Lower leg skin (tissue), 3 donors: ENCODE results near the gene C1orf21.

Experiments used
- POLR2A ChIP-seq, 2 donors: fragments of 450-650 bp; IDR thresholded peaks; one replicate each; pipeline ENCODE4 v1.6.1; 2016 to 2017; ENCODE audit warnings: antibody characterized with exemption in 2 of 2, mild to moderate bottlenecking in 1 of 2, moderate library complexity in 1 of 2
- TF ChIP-seq, protein P1 (sequence below), 3 donors: fragments of 450-650 bp; IDR thresholded peaks; one replicate each; pipeline ENCODE4 v1.5.1; 2016; ENCODE audit warnings: antibody characterized with exemption in 3 of 3, mild to moderate bottlenecking in 3 of 3, moderate library complexity in 2 of 3

DNA sequence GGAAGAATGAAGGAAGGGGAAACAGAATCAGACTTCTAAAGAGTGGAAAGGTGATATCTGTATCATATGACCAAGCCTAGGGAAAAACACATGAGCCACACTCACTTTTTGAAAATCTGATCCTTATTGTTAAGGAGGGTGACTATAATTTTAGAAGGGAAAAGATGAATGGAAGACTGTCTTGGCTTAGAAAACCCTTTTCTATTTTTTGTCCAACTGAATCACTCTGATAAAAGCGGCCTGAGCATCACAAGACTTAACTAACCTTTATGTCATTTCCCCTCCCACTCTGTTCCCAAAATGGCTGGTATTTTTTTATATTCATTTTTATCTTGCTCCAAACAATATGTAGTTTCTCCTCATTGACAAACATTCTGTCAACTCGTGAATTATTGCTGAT, 169.8 kb downstream of the C1orf21 start:
- TF ChIP-seq, protein P1, sequence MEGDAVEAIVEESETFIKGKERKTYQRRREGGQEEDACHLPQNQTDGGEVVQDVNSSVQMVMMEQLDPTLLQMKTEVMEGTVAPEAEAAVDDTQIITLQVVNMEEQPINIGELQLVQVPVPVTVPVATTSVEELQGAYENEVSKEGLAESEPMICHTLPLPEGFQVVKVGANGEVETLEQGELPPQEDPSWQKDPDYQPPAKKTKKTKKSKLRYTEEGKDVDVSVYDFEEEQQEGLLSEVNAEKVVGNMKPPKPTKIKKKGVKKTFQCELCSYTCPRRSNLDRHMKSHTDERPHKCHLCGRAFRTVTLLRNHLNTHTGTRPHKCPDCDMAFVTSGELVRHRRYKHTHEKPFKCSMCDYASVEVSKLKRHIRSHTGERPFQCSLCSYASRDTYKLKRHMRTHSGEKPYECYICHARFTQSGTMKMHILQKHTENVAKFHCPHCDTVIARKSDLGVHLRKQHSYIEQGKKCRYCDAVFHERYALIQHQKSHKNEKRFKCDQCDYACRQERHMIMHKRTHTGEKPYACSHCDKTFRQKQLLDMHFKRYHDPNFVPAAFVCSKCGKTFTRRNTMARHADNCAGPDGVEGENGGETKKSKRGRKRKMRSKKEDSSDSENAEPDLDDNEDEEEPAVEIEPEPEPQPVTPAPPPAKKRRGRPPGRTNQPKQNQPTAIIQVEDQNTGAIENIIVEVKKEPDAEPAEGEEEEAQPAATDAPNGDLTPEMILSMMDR (IDR thresholded peaks at IDR 0.05): no peak
- TF ChIP-seq POLR2A (IDR thresholded peaks at IDR 0.05): no peak
